OCI-M2 (cell line): ENCODE data around the gene OR51E2.
"Not testable (repeated sequence)": the region's sequence is repeated elsewhere in the genome, so short reads cannot be mapped to it uniquely, and the experiment has no call there.

Experiments
- DNase-seq: peaks from one replicate; lab custom pipeline; 2025; ENCODE audit not compliant: unreplicated experiment; lab: John Stamatoyannopoulos, UW

Gene OR51E2

GRCh38 chr11:4697585-4697984, at the start of gene OR51E2:
TSS of gene OR51E2 (minus strand) at chr11:4697853. CDS start at chr11:4682711, 15,142 bp downstream.
- no peak for DNase-seq

GRCh38 chr11:4740735-4741134, 43.1 kb upstream of the OR51E2 start:
- DNase-seq = no peak

- DNase-seq = no peak
Measured at GRCh38 chr11:4727171-4727570, 29.5 kb upstream of the OR51E2 start.

- not testable (repeated sequence) for DNase-seq
Measured at GRCh38 chr11:4722616-4723534, 25.2 kb upstream of the OR51E2 start.

- DNase-seq = no peak
Measured at GRCh38 chr11:4714300-4714699, 16.6 kb upstream of the OR51E2 start.

- DNase-seq = no peak
Measured at GRCh38 chr11:4713241-4713640, 15.6 kb upstream of the OR51E2 start.

- DNase-seq = no peak
Measured at GRCh38 chr11:4704790-4705334, 7.2 kb upstream of the OR51E2 start.

GRCh38 chr11:4704054-4704789, 6.6 kb upstream of the OR51E2 start, which contains the start of gene MMP26:
TSS of gene MMP26 (plus strand) at chr11:4704784.
- no peak for DNase-seq

- no peak for DNase-seq
Measured at GRCh38 chr11:4700436-4700820, 2.8 kb upstream of the OR51E2 start.

GRCh38 chr11:4699697-4700435, 2.2 kb upstream of the OR51E2 start:
- no peak for DNase-seq

GRCh38 chr11:4695442-4695841, 2.2 kb downstream of the OR51E2 start:
- DNase-seq = no peak

GRCh38 chr11:4684631-4685285, 12.9 kb downstream of the OR51E2 start:
- DNase-seq = no peak

- no peak for DNase-seq
Measured at GRCh38 chr11:4682623-4683419, 14.8 kb downstream of the OR51E2 start.

- DNase-seq = no peak
Measured at GRCh38 chr11:4680341-4680740, 17.3 kb downstream of the OR51E2 start.

GRCh38 chr11:4677948-4678347, 19.7 kb downstream of the OR51E2 start:
- DNase-seq = no peak

GRCh38 chr11:4673781-4674180, 23.9 kb downstream of the OR51E2 start:
- DNase-seq = no peak

GRCh38 chr11:4672470-4672869, 25.2 kb downstream of the OR51E2 start:
- DNase-seq = no peak

GRCh38 chr11:4671741-4672140, 25.9 kb downstream of the OR51E2 start:
- no peak for DNase-seq

GRCh38 chr11:4665424-4665823, 32.2 kb downstream of the OR51E2 start:
- DNase-seq = no peak

GRCh38 chr11:4664786-4665185, 32.9 kb downstream of the OR51E2 start:
- DNase-seq = no peak
